Activated gamma-delta T cell treated with Interleukin-2 at 50 U/mL for 16 hours (primary cell): ENCODE data around the gene IRGQ.

Source experiments
- DNase-seq: peaks from one replicate; pipeline ENCODE4 v3.0.0-alpha.2; 2020

The IRGQ gene

GRCh38 chr19:43538922-43539321 lies 57.0 kb downstream of the IRGQ start:
- DNase-seq = no peak

GRCh38 chr19:43534816-43535761 lies 60.8 kb downstream of the IRGQ start:
- DNase-seq = peak; percentile 44
